ENCODE data around the gene TOR3A. TPM values are rescaled to one million over a fixed set of nuclear protein-coding genes. Genes with fewer than 3 reads are reported as not detected.
A peak's percentile ranks its signal among the peaks of the same experiment; 100 is the strongest.

The TOR3A gene
- total and polyA plus RNA-seq, 2 of the 13 experiments (the other 11 are each of a cell fraction or from before 2014, with no cell fraction given): 14.7 to 28.4 TPM

DNA sequence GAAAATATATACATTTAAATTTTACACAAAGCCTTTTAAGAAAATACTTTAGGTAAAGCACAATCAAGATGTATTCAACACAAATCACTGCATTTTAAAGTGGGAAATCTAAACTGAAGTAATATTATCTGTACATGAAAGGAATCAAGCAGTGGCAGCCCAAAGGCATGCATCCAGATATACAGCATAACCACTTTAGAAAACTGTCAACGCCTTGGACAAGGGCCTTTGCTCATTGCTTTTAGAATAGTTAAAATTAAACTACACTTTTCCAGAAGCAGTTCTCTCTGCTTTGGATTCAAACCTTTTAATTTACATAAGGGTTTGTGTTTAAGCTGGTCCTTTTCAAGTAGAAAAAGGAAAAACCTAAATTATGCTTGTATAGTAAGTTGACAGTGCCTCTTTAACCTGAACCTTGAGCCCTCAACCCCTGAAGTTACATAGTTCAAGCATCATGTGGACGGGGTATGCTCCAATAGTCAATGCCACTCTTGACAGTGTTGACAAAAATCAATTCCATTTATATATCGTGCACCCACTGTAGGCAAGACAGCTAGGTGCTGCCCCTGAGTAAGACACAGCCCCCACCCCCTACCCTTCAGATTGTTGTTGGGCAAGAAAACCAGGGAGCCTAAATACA is 22.9 kb downstream of the TOR3A start (continued):
- TF ChIP-seq, protein P1, sequence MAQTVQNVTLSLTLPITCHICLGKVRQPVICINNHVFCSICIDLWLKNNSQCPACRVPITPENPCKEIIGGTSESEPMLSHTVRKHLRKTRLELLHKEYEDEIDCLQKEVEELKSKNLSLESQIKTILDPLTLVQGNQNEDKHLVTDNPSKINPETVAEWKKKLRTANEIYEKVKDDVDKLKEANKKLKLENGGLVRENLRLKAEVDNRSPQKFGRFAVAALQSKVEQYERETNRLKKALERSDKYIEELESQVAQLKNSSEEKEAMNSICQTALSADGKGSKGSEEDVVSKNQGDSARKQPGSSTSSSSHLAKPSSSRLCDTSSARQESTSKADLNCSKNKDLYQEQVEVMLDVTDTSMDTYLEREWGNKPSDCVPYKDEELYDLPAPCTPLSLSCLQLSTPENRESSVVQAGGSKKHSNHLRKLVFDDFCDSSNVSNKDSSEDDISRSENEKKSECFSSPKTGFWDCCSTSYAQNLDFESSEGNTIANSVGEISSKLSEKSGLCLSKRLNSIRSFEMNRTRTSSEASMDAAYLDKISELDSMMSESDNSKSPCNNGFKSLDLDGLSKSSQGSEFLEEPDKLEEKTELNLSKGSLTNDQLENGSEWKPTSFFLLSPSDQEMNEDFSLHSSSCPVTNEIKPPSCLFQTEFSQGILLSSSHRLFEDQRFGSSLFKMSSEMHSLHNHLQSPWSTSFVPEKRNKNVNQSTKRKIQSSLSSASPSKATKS (CRISPR knock-in tag; IDR thresholded peaks at IDR 0.05): peak; percentile 75; the same call in 1 of the 2 replicates
- TF ChIP-seq HNRNPUL1 (IDR thresholded peaks at IDR 0.05; ENCODE audit: low read depth, low read length): 0 out of 2 replicates have a peak, but pooled peaks have one; percentile 44
- TF ChIP-seq SP5 (CRISPR knock-in tag; IDR thresholded peaks at IDR 0.05; ENCODE audit: borderline replicate concordance, low read depth): 0 out of 2 replicates have a peak, but pooled peaks have one; percentile 16
- no peak for TF ChIP-seq SRY (CRISPR knock-in tag; IDR thresholded peaks at IDR 0.05)
- TF ChIP-seq ZNF619 (CRISPR knock-in tag; IDR thresholded peaks at IDR 0.05): no peak
- TF ChIP-seq ZNF670 (CRISPR knock-in tag; IDR thresholded peaks at IDR 0.05; ENCODE audit: borderline replicate concordance): peak; percentile 88
- TF ChIP-seq EHMT2 (IDR thresholded peaks at IDR 0.05; ENCODE audit: borderline replicate concordance, low read depth, low read length): no peak
- TF ChIP-seq, protein P2, sequence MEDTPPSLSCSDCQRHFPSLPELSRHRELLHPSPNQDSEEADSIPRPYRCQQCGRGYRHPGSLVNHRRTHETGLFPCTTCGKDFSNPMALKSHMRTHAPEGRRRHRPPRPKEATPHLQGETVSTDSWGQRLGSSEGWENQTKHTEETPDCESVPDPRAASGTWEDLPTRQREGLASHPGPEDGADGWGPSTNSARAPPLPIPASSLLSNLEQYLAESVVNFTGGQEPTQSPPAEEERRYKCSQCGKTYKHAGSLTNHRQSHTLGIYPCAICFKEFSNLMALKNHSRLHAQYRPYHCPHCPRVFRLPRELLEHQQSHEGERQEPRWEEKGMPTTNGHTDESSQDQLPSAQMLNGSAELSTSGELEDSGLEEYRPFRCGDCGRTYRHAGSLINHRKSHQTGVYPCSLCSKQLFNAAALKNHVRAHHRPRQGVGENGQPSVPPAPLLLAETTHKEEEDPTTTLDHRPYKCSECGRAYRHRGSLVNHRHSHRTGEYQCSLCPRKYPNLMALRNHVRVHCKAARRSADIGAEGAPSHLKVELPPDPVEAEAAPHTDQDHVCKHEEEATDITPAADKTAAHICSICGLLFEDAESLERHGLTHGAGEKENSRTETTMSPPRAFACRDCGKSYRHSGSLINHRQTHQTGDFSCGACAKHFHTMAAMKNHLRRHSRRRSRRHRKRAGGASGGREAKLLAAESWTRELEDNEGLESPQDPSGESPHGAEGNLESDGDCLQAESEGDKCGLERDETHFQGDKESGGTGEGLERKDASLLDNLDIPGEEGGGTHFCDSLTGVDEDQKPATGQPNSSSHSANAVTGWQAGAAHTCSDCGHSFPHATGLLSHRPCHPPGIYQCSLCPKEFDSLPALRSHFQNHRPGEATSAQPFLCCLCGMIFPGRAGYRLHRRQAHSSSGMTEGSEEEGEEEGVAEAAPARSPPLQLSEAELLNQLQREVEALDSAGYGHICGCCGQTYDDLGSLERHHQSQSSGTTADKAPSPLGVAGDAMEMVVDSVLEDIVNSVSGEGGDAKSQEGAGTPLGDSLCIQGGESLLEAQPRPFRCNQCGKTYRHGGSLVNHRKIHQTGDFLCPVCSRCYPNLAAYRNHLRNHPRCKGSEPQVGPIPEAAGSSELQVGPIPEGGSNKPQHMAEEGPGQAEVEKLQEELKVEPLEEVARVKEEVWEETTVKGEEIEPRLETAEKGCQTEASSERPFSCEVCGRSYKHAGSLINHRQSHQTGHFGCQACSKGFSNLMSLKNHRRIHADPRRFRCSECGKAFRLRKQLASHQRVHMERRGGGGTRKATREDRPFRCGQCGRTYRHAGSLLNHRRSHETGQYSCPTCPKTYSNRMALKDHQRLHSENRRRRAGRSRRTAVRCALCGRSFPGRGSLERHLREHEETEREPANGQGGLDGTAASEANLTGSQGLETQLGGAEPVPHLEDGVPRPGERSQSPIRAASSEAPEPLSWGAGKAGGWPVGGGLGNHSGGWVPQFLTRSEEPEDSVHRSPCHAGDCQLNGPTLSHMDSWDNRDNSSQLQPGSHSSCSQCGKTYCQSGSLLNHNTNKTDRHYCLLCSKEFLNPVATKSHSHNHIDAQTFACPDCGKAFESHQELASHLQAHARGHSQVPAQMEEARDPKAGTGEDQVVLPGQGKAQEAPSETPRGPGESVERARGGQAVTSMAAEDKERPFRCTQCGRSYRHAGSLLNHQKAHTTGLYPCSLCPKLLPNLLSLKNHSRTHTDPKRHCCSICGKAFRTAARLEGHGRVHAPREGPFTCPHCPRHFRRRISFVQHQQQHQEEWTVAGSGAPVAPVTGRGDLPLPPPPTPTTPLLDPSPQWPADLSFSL (CRISPR knock-in tag; IDR thresholded peaks at IDR 0.05): no peak
- TF ChIP-seq, protein P3, sequence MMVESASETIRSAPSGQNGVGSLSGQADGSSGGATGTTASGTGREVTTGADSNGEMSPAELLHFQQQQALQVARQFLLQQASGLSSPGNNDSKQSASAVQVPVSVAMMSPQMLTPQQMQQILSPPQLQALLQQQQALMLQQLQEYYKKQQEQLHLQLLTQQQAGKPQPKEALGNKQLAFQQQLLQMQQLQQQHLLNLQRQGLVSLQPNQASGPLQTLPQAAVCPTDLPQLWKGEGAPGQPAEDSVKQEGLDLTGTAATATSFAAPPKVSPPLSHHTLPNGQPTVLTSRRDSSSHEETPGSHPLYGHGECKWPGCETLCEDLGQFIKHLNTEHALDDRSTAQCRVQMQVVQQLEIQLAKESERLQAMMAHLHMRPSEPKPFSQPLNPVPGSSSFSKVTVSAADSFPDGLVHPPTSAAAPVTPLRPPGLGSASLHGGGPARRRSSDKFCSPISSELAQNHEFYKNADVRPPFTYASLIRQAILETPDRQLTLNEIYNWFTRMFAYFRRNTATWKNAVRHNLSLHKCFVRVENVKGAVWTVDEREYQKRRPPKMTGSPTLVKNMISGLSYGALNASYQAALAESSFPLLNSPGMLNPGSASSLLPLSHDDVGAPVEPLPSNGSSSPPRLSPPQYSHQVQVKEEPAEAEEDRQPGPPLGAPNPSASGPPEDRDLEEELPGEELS (CRISPR knock-in tag; IDR thresholded peaks at IDR 0.05): peak; percentile 86
- peak; percentile 60 for TF ChIP-seq ASH2L (IDR thresholded peaks at IDR 0.05; ENCODE audit: insufficient read length, low read depth, low read length)
- TF ChIP-seq FOXO1 (CRISPR knock-in tag; IDR thresholded peaks at IDR 0.05): peak; percentile 88; the same call in 1 of the 2 replicates
- TF ChIP-seq MIER2 (CRISPR knock-in tag; IDR thresholded peaks at IDR 0.05): peak; percentile 15; the same call in 1 of the 2 replicates
- TF ChIP-seq NKX3-1 (CRISPR knock-in tag; IDR thresholded peaks at IDR 0.05): no peak
- no peak for TF ChIP-seq ZNF468 (CRISPR knock-in tag; IDR thresholded peaks at IDR 0.05)
- no peak for TF ChIP-seq SCMH1 (CRISPR knock-in tag; IDR thresholded peaks at IDR 0.05; ENCODE audit: borderline replicate concordance)
- TF ChIP-seq, protein P4, sequence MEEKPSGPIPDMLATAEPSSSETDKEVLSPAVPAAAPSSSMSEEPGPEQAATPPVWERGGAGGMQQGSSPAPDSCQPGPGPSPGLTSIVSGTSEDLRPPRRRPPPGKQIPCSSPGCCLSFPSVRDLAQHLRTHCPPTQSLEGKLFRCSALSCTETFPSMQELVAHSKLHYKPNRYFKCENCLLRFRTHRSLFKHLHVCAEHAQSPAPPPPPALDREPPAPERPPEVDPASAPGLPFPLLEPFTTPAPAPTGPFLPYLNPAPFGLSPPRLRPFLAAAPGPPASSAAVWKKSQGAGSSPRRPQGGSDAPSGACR (CRISPR knock-in tag; IDR thresholded peaks at IDR 0.05): peak; percentile 79; the same call in 1 of the 2 replicates

Data from HepG2 (cell line).